D721Med (cell line): ENCODE results near the gene HELZ.

Experiments
- DNase-seq: peaks from one replicate; pipeline ENCODE4 v3.0.0; 2011; ENCODE audit warnings: low spot score; ENCODE audit not compliant: insufficient read length
- FAIRE-seq: peaks from 2 replicates; lab custom pipeline; 2011; peaks lifted over from hg19 to GRCh38; lab: Jason Lieb, UNC
- CTCF ChIP-seq: IDR thresholded peaks from 2 replicates; pipeline ENCODE4 v1.5.1; 2012; ENCODE audit warnings: mild to moderate bottlenecking, control low read depth; ENCODE audit not compliant: insufficient read depth; ENCODE audit errors: missing control alignments

Gene HELZ

GRCh38 chr17:67022451-67022810, 222.6 kb downstream of the HELZ start:
- FAIRE-seq = no peak
- TF ChIP-seq CTCF = no peak
- DNase-seq = no peak

DNA sequence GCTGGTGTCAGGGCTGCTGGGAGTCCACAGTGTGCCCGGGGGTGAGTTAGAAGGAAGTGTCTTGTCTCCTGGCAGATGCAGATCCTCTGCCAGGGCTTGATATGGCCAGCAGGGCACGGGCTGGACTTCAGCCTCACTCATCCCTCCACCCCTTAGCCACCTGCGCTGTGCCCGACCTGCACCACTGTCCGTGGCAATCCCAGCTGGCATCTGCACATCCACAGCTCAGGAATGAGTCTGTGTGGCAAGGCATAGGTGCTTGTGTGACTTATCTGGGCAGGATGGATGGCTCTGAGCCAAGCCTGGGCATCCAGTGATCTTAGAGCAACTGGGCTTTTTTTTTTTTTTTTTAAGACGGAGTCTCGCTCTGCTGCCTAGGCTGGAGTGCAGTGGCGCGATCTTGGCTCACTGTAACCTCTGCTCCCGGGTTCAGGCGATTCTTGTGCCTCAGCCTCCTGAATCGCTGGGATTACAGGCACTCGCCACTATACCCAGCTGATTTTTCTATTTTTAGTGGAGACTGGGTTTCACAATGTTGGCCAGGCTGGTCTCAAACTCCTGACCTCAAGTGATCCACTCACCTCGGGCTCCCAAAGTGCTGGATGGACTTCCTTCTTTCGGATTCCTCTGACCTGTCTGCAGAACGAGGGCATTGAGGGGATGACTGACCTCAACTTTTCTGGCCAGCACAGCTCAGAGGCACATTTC, 223.1 kb downstream of the HELZ start:
- FAIRE-seq (no peak), DNase-seq (no peak)
- no peak for TF ChIP-seq CTCF

GRCh38 chr17:67021196-67021595, 223.8 kb downstream of the HELZ start:
- FAIRE-seq (no peak), DNase-seq (no peak)
- no peak for TF ChIP-seq CTCF
